GM12865 (cell line): ENCODE measurements around the gene EID2.

Experiments
- DNase-seq: peaks from one replicate; pipeline ENCODE4 v3.0.0; 2010; ENCODE audit warnings: low read depth
- H3K4me3 ChIP-seq: 2 replicates; pipeline ENCODE4 v1.5.1; 2011; ENCODE audit warnings: mild to moderate bottlenecking, low read depth, low read length, control low read depth
- TF ChIP-seq, protein P1 (sequence below): IDR thresholded peaks from 2 replicates; pipeline ENCODE4 v1.5.1; 2011; ENCODE audit warnings: low read length, control low read depth, low read depth, inconsistent platforms; ENCODE audit not compliant: insufficient read depth; ENCODE audit errors: missing control alignments

Gene EID2

DNA sequence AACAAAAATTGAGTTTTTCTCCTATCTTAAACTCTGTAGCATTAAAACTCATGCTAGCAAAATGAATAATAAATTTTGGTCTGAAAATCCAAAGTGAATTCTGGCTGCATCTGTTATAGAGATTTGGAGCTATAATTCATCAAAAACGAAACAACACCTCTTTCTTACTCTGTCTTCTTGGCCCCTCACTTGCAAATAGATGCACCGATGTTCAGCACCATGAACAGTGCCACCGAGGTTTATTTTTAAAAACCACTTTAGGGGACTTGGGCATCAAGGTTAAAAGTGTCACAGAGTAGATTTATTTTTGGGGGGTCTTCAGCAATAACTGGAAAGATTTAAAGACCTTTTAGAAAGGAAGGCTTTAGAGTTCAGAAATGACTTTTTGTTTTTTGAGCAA lies 26.1 kb upstream of the EID2 start:
- TF ChIP-seq, protein P1, sequence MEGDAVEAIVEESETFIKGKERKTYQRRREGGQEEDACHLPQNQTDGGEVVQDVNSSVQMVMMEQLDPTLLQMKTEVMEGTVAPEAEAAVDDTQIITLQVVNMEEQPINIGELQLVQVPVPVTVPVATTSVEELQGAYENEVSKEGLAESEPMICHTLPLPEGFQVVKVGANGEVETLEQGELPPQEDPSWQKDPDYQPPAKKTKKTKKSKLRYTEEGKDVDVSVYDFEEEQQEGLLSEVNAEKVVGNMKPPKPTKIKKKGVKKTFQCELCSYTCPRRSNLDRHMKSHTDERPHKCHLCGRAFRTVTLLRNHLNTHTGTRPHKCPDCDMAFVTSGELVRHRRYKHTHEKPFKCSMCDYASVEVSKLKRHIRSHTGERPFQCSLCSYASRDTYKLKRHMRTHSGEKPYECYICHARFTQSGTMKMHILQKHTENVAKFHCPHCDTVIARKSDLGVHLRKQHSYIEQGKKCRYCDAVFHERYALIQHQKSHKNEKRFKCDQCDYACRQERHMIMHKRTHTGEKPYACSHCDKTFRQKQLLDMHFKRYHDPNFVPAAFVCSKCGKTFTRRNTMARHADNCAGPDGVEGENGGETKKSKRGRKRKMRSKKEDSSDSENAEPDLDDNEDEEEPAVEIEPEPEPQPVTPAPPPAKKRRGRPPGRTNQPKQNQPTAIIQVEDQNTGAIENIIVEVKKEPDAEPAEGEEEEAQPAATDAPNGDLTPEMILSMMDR, result no peak
- H3K4me3 ChIP-seq, result no peak overlapping the region
- no peak for DNase-seq

DNA sequence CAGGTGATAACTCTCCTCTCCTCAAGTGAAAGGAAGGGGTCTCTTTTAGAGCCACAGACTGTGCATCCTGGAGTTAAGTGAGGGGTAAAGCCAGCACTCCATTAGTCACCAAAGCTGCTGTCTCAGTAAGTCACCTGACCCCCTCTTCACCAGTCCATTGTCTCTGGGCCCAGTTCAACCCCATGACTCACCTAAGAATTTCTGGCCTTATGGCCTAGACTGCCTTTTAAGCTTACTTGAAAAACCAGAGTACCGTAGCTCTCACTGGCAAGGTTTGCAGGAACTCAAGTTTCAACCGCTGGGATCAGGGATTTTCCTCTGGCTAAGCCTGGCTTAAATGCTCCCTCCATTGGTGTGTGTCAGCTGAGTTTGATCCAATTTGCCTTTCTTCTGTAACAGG lies 23.4 kb upstream of the EID2 start:
- no peak for DNase-seq
- H3K4me3 ChIP-seq, result no peak overlapping the region
- TF ChIP-seq, protein P1, result no peak

DNA sequence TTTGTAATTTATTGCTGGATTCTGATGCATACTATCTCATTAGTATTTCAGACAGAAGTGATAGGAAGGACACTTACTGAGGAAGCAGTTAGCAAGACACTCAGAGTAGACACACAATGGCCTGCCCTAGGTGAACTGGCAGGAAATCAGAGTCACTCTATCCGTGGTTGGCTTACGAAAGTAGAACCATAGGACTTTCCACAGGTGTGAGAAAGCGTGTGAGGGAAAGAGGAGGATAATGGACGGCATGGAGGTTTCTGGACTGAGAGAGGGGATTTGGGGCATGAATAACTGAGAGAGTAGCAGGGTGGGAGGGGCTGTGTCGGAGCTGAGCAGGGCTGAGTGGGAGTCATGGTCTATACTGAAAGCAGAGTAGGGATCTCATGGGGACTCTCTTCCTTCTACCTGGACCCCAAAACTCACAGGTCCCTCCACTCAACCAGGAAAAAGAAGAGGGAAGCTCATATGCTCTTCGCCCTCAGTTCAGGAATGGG lies 18.7 kb upstream of the EID2 start:
- TF ChIP-seq, protein P1, result no peak
- DNase-seq, result peak; percentile 50
- H3K4me3 ChIP-seq, result peak overlapping the region; percentile 46

GRCh38 chr19:39557811-39558623 lies 18.1 kb upstream of the EID2 start:
- TF ChIP-seq, protein P1, result no peak
- H3K4me3 ChIP-seq, result peak overlapping the region; percentile 46
- peak; percentile 78 for DNase-seq

DNA sequence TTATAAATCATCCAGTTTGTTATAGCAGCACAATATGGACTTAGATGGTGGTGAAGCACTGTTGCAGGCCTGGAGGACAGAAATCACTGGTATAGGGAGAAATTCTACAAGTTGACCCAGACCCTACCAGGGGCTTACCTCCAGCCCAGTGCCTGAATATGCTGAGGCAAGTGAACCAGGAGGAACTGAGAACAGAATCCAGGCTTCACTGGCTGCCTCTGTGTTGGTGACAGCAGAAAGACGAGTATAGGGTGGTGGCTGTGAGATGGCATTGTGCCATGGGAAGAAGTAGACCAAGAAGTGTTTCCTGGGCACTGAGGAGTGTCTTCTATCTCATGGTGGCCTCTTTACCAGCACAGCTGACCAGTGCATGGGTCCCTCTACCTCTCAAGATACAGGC lies 15.9 kb upstream of the EID2 start:
- TF ChIP-seq, protein P1, result no peak
- peak; percentile 14 for DNase-seq
- no peak overlapping the region for H3K4me3 ChIP-seq

- no peak for DNase-seq
- no peak overlapping the region for H3K4me3 ChIP-seq
- TF ChIP-seq, protein P1, result no peak
These were observed 14.8 kb upstream of the EID2 start for GRCh38 chr19:39554701-39555311.
